ENCODE results near the gene CCN2.

DNA sequence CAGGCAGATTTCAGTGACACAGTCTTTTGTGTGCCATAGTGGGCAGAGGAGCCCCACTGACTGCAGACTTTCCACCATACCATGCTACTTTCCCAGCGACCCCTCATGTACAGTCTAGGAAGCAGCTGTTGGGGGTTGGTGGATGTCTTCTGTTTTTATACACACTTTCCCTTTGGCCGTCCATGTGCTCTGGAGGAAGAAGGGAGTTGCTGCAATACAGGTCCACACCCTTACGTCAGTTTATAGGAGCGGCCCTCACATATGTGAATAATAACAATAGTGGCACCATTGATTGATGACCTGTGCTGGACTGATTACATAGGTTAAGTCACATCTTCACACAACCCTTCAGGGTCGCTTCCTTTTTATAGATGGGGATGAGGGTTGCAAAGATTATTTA lies 17.5 kb upstream of the CCN2 start:
- TF ChIP-seq, protein P1, sequence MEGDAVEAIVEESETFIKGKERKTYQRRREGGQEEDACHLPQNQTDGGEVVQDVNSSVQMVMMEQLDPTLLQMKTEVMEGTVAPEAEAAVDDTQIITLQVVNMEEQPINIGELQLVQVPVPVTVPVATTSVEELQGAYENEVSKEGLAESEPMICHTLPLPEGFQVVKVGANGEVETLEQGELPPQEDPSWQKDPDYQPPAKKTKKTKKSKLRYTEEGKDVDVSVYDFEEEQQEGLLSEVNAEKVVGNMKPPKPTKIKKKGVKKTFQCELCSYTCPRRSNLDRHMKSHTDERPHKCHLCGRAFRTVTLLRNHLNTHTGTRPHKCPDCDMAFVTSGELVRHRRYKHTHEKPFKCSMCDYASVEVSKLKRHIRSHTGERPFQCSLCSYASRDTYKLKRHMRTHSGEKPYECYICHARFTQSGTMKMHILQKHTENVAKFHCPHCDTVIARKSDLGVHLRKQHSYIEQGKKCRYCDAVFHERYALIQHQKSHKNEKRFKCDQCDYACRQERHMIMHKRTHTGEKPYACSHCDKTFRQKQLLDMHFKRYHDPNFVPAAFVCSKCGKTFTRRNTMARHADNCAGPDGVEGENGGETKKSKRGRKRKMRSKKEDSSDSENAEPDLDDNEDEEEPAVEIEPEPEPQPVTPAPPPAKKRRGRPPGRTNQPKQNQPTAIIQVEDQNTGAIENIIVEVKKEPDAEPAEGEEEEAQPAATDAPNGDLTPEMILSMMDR (conservative IDR thresholded peaks at IDR 0.05 in 1 of 2, IDR thresholded peaks at IDR 0.05 in 1 of 2; ENCODE audit: low read depth in 1 of 2, low read length in 2 of 2) = no peak
- TF ChIP-seq EZH2 (IDR thresholded peaks at IDR 0.05; ENCODE audit: low read length, missing control alignments) = no peak

Measured in fibroblast of lung (primary cell).